Measurements from ENCODE around the gene FBXO46.

GRCh38 chr19:45772912-45773311 is 42.2 kb upstream of the FBXO46 start:
- no peak for TF ChIP-seq CTCF (conservative IDR thresholded peaks at IDR 0.05; ENCODE audit: low read length)
- TF ChIP-seq EZH2phosphoT487 (IDR thresholded peaks at IDR 0.05; ENCODE audit: borderline replicate concordance, low read depth, low read length) = no peak
